H9 (cell line): Measurements from ENCODE around the gene NSUN7. TPM values are rescaled to one million over a fixed set of nuclear protein-coding genes. Genes with fewer than 3 reads are reported as not detected.

Experiments
- DNase-seq: peaks from one replicate; pipeline ENCODE4 v3.0.0-alpha.2; 2017
- H2AFZ ChIP-seq: one replicate; pipeline ENCODE4 v1.6.1; 2013; ENCODE audit warnings: mild to moderate bottlenecking, low read length, control low read depth, moderate library complexity
- H2AK5ac ChIP-seq: 2 replicates; pipeline ENCODE4 v1.6.1; 2013; ENCODE audit warnings: low read length, control low read depth, mixed read lengths; ENCODE audit not compliant: insufficient read length
- H2BK120ac ChIP-seq: one replicate; pipeline ENCODE4 v1.6.1; 2013; ENCODE audit warnings: low read depth, mild to moderate bottlenecking, low read length, control low read depth, inconsistent platforms; ENCODE audit not compliant: poor library complexity, severe bottlenecking
- H2BK12ac ChIP-seq: 2 replicates; pipeline ENCODE4 v1.6.1; 2013; ENCODE audit warnings: low read length, control low read depth, mixed read lengths, low read depth; ENCODE audit not compliant: insufficient read length
- H2BK15ac ChIP-seq: 2 replicates; pipeline ENCODE4 v1.6.1; 2013; ENCODE audit warnings: low read depth, low read length, control low read depth
- H2BK20ac ChIP-seq: one replicate; pipeline ENCODE4 v1.6.1; 2013; ENCODE audit warnings: low read depth, mild to moderate bottlenecking, low read length, control low read depth, inconsistent platforms; ENCODE audit not compliant: poor library complexity, severe bottlenecking
- H2BK5ac ChIP-seq: 2 replicates; pipeline ENCODE4 v1.6.1; 2013; ENCODE audit warnings: low read length, control low read depth, mixed read lengths; ENCODE audit not compliant: insufficient read length
- H3K14ac ChIP-seq: 2 replicates; pipeline ENCODE4 v1.6.1; 2013; ENCODE audit warnings: low read length, control low read depth; ENCODE audit not compliant: insufficient read depth
- H3K18ac ChIP-seq: 2 replicates; pipeline ENCODE4 v1.6.1; 2013; ENCODE audit warnings: low read depth, mild to moderate bottlenecking, mixed read lengths, low read length, control low read depth; ENCODE audit not compliant: insufficient read length
- H3K23ac ChIP-seq: 2 replicates; pipeline ENCODE4 v1.6.1; 2013; ENCODE audit warnings: low read length, control low read depth, mixed read lengths, low read depth; ENCODE audit not compliant: insufficient read length
- H3K23me2 ChIP-seq: 2 replicates; pipeline ENCODE4 v1.6.1; 2013; ENCODE audit warnings: low read depth, mild to moderate bottlenecking, mixed read lengths, low read length, control low read depth; ENCODE audit not compliant: insufficient read length, poor library complexity, severe bottlenecking
- H3K27ac ChIP-seq: 2 replicates; pipeline ENCODE4 v1.5.1; 2013; ENCODE audit warnings: low read length, control low read depth, mixed read lengths, low read depth; ENCODE audit not compliant: insufficient read length
- H3K27me3 ChIP-seq: 2 replicates; pipeline ENCODE4 v1.6.1; 2013; ENCODE audit warnings: low read length, control low read depth, inconsistent platforms; ENCODE audit not compliant: insufficient read depth
- H3K4ac ChIP-seq: 2 replicates; pipeline ENCODE4 v1.6.1; 2013; ENCODE audit warnings: low read depth, mild to moderate bottlenecking, control low read depth, inconsistent platforms, low read length, moderate library complexity
- H3K4me1 ChIP-seq: 2 replicates; pipeline ENCODE4 v1.6.1; 2013; ENCODE audit warnings: low read length, control low read depth, inconsistent platforms; ENCODE audit not compliant: insufficient read depth
- H3K4me2 ChIP-seq: 2 replicates; pipeline ENCODE4 v1.6.1; 2013; ENCODE audit warnings: low read length, control low read depth, mixed read lengths; ENCODE audit not compliant: insufficient read length, insufficient read depth
- H3K56ac ChIP-seq: 2 replicates; pipeline ENCODE4 v1.6.1; 2013; ENCODE audit warnings: low read depth, mild to moderate bottlenecking, mixed read lengths, low read length, control low read depth; ENCODE audit not compliant: insufficient read length
- H3K79me1 ChIP-seq: 2 replicates; pipeline ENCODE4 v1.6.1; 2013; ENCODE audit warnings: low read depth, mild to moderate bottlenecking, moderate library complexity, low read length, control low read depth, inconsistent platforms; ENCODE audit not compliant: insufficient read depth, poor library complexity, severe bottlenecking
- H3K79me2 ChIP-seq: 2 replicates; pipeline ENCODE4 v1.6.1; 2013; ENCODE audit warnings: low read length, control low read depth, inconsistent platforms; ENCODE audit not compliant: insufficient read depth
- H3K9ac ChIP-seq: 2 replicates; pipeline ENCODE4 v1.6.1; 2013; ENCODE audit warnings: low read length, control low read depth, mixed read lengths; ENCODE audit not compliant: insufficient read length; ENCODE audit errors: extremely low read depth
- H3K9me3 ChIP-seq: one replicate; pipeline ENCODE4 v1.6.1; 2013; ENCODE audit warnings: low read depth, low read length, inconsistent platforms; ENCODE audit not compliant: control insufficient read depth
- H3T11ph ChIP-seq: one replicate; pipeline ENCODE4 v1.6.1; 2013; ENCODE audit warnings: mild to moderate bottlenecking, low read length, control low read depth, inconsistent platforms
- H4K20me1 ChIP-seq: one replicate; pipeline ENCODE4 v1.6.1; 2013; ENCODE audit not compliant: control insufficient read depth, insufficient read length, insufficient read depth
- H4K5ac ChIP-seq: 2 replicates; pipeline ENCODE4 v1.6.1; 2013; ENCODE audit warnings: low read depth, mild to moderate bottlenecking, mixed read lengths, low read length, control low read depth; ENCODE audit not compliant: insufficient read length
- H4K8ac ChIP-seq: replicated peaks from 2 replicates; pipeline ENCODE4 v1.6.1; 2013; ENCODE audit warnings: low read length, control low read depth, mixed read lengths, low read depth; ENCODE audit not compliant: insufficient read length
- H4K91ac ChIP-seq: 2 replicates; pipeline ENCODE4 v1.6.1; 2013; ENCODE audit warnings: low read depth, mild to moderate bottlenecking, moderate library complexity, mixed read lengths, low read length, control low read depth; ENCODE audit not compliant: insufficient read length
- H3K27ac Mint-ChIP-seq, 3 experiments: 2 replicates in 2 of 3; 3 replicates in 1 of 3; pipeline ENCODE4 v1.8.0; 2020 to 2021; ENCODE audit warnings: mixed read lengths in 3 of 3, mild to moderate bottlenecking in 1 of 3, moderate library complexity in 1 of 3
- H3K27me3 Mint-ChIP-seq: 2 replicates; pipeline ENCODE4 v1.8.0; 2021; ENCODE audit warnings: low read depth, mild to moderate bottlenecking, moderate library complexity, mixed read lengths
- H3K36me3 Mint-ChIP-seq, 3 experiments: 2 replicates in 2 of 3; 3 replicates in 1 of 3; pipeline ENCODE4 v1.8.0; 2020 to 2021; ENCODE audit warnings: low read depth in 3 of 3, mixed read lengths in 3 of 3; ENCODE audit not compliant: insufficient read depth in 1 of 3
- H3K4me1 Mint-ChIP-seq, 2 experiments: 2 replicates each; pipeline ENCODE4 v1.8.0; 2020; ENCODE audit warnings: mixed read lengths in 2 of 2
- H3K4me3 Mint-ChIP-seq, 2 experiments: 2 replicates in 1 of 2; 3 replicates in 1 of 2; pipeline ENCODE4 v1.8.0; 2020 to 2021; ENCODE audit warnings: mild to moderate bottlenecking in 2 of 2, mixed read lengths in 2 of 2, moderate library complexity in 1 of 2
- H3K9me3 Mint-ChIP-seq, 2 experiments: 2 replicates in 1 of 2; 3 replicates in 1 of 2; pipeline ENCODE4 v1.8.0; 2020; ENCODE audit warnings: mild to moderate bottlenecking in 2 of 2, mixed read lengths in 2 of 2, moderate library complexity in 1 of 2
- CTCF ChIP-seq: fragments of 200-600 bp; sonication (generic); conservative IDR thresholded peaks from 3 replicates; pipeline ENCODE4 v1.8.0; 2021; ENCODE audit warnings: antibody characterized with exemption, mild to moderate bottlenecking
- total RNA-seq: library from RNA; stranded (reverse); gene quantifications from 2 replicates; pipeline ENCODE4 v1.2.1, GENCODE V29; 2021

The NSUN7 gene
- total RNA-seq, 1 experiment from 2014 or later: 15.9 TPM

- Histone ChIP-seq H3K79me1 (no peaks in the 10 kb centered on the region), H3K4me2 (no peak overlapping the region), H3K18ac (no peak overlapping the region), H3K14ac (no peak overlapping the region), H3K23me2 (no peaks in the 10 kb centered on the region), H3K4me1 (no peaks in the 10 kb centered on the region), H2AFZ (no peak overlapping the region), H4K20me1 (no peaks in the 10 kb centered on the region), H3K27ac (no peak overlapping the region), H4K5ac (no peak overlapping the region), H2BK120ac (no peak overlapping the region), H3K79me2 (no peaks in the 10 kb centered on the region), H4K8ac (no peak overlapping the region), H2BK5ac (no peak overlapping the region), H3K9ac (no peak overlapping the region), H3K4ac (no peak overlapping the region), H3K9me3 (no peaks in the 10 kb centered on the region), H2BK12ac (no peak overlapping the region), H3K23ac (no peak overlapping the region), H2BK20ac (no peak overlapping the region), H3K27me3 (no peaks in the 10 kb centered on the region), H4K91ac (no peak overlapping the region), H3K56ac (no peak overlapping the region), H3T11ph (no peak overlapping the region), H2AK5ac (no peak overlapping the region), H2BK15ac (no peak overlapping the region)
- H3K9me3 Mint-ChIP-seq: no peaks in the 10 kb centered on the region
- H3K27ac Mint-ChIP-seq: no peak overlapping the region
- H3K4me3 Mint-ChIP-seq: no peak overlapping the region
- no peak for DNase-seq
- H3K27me3 Mint-ChIP-seq: no peaks in the 10 kb centered on the region
- no peak for TF ChIP-seq CTCF
- no peaks in the 10 kb centered on the region for H3K36me3 Mint-ChIP-seq
- peaks cover 3 to 4% of the 10 kb centered on the region in 2 experiments; a peak in 3 of 4 replicates for H3K4me1 Mint-ChIP-seq
These were observed 18.4 kb upstream of the NSUN7 start for GRCh38 chr4:40731361-40731760.
